K562 (cell line): Measurements from ENCODE around the gene AP1B1. TPM values are rescaled to one million over a fixed set of nuclear protein-coding genes. Genes with fewer than 3 reads are reported as not detected.
A peak's percentile ranks its signal among the peaks of the same experiment; 100 is the strongest.

ENCODE experiments used
- ATAC-seq: fragments of 200-7000 bp; cut with Tn5 transposase; 3 replicates; pipeline ENCODE4 v1.9.1; 2020; ENCODE audit warnings: moderate library complexity
- BruUV-seq: library from RNA; stranded (reverse); fragments of 400-500 nt; replicated peaks from 2 replicates; lab custom pipeline; 2021; lab: Mats Ljungman, UMichigan
- CTCF ChIA-PET: fragments of 300-600 bp; formaldehyde crosslinking; extraction: SDS; loops from one replicate; lab custom pipeline; 2021; ENCODE audit warnings: low intra/inter-chr PET ratio; lab: Yijun Ruan, JAX
- POLR2A ChIA-PET: fragments of 300-600, 350-650 bp; sonication (Branson Sonifier 250); formaldehyde crosslinking; extraction: SDS; loops from one replicate; lab custom pipeline; 2021; ENCODE audit warnings: antibody characterized with exemption, inconsistent platforms; lab: Yijun Ruan, JAX
- DNase-seq, 4 experiments: peaks; one replicate each; pipeline versions ENCODE4 v3.0.0 to v3.0.0-alpha.2; 2011 to 2018; ENCODE audit warnings: low spot score in 3 of 4, mixed read lengths in 3 of 4; ENCODE audit errors: extremely low read depth in 1 of 4
- FAIRE-seq: peaks from 2 replicates; lab custom pipeline; 2011; peaks lifted over from hg19 to GRCh38; lab: Jason Lieb, UNC
- H2AFZ ChIP-seq: 2 replicates; pipeline ENCODE4 v1.6.0; 2011; ENCODE audit warnings: low read depth, low read length, control low read depth, inconsistent platforms
- H3K27ac ChIP-seq: fragments of 200-600 bp; 3 replicates; pipeline ENCODE4 v1.8.0; 2011; ENCODE audit warnings: low read depth, mild to moderate bottlenecking, control low read depth, inconsistent platforms, low read length, moderate library complexity, mixed read lengths; ENCODE audit errors: extremely low read depth
- H3K27me3 ChIP-seq, 2 experiments: fragments of 300-600 bp in 1 of 2; 2 replicates in 1 of 2; 3 replicates in 1 of 2; pipeline versions ENCODE4 v1.6.0 to v1.8.0; 2011; ENCODE audit warnings: inconsistent platforms in 2 of 2, low read length in 2 of 2, mild to moderate bottlenecking in 1 of 2, mixed read lengths in 1 of 2, moderate library complexity in 1 of 2; ENCODE audit not compliant: control insufficient read depth in 2 of 2, insufficient read depth in 2 of 2
- H3K36me3 ChIP-seq: fragments of 300-600 bp; 3 replicates; pipeline ENCODE4 v1.8.0; 2011; ENCODE audit warnings: mild to moderate bottlenecking, low read length, inconsistent platforms; ENCODE audit not compliant: control insufficient read depth, insufficient read depth
- H3K4me1 ChIP-seq, 2 experiments: fragments of 200-600 bp in 1 of 2; replicated peaks in 1 of 2; 2 replicates in 1 of 2; 3 replicates in 1 of 2; pipeline versions ENCODE4 v1.5.1 to v1.8.0; 2011; ENCODE audit warnings: inconsistent platforms in 2 of 2, low read length in 2 of 2, mild to moderate bottlenecking in 1 of 2, mixed read lengths in 1 of 2, moderate library complexity in 1 of 2; ENCODE audit not compliant: control insufficient read depth in 2 of 2, insufficient read depth in 2 of 2
- H3K4me2 ChIP-seq: 2 replicates; pipeline ENCODE4 v1.6.1; 2011; ENCODE audit warnings: low read length, control low read depth, inconsistent platforms, mixed read lengths; ENCODE audit not compliant: insufficient read depth
- H3K4me3 ChIP-seq: fragments of 200-600 bp; sonication (generic), shearing (Covaris generic); 2 replicates; pipeline ENCODE4 v1.5.1; 2016; ENCODE audit warnings: control low read depth, inconsistent platforms
- H3K79me2 ChIP-seq: fragments of 200-600 bp; 3 replicates; pipeline ENCODE4 v1.8.0; 2011; ENCODE audit warnings: low read length, inconsistent platforms; ENCODE audit not compliant: control insufficient read depth, insufficient read depth
- H3K9ac ChIP-seq, 2 experiments: 2 replicates each; pipeline versions ENCODE4 v1.6.0 to v1.6.1; 2011; ENCODE audit warnings: low read depth in 2 of 2, low read length in 2 of 2, control low read depth in 1 of 2, inconsistent platforms in 1 of 2, mild to moderate bottlenecking in 1 of 2, mixed read lengths in 1 of 2; ENCODE audit not compliant: insufficient read depth in 1 of 2
- H3K9me1 ChIP-seq: one replicate; pipeline ENCODE4 v1.6.0; 2011; ENCODE audit warnings: inconsistent platforms, mild to moderate bottlenecking, low read length, moderate library complexity; ENCODE audit not compliant: control insufficient read depth, insufficient read depth
- H3K9me3 ChIP-seq: replicated peaks from 2 replicates; pipeline ENCODE4 v1.5.1; 2011; ENCODE audit warnings: low read depth, low read length, inconsistent platforms; ENCODE audit not compliant: control insufficient read depth, insufficient read depth
- H4K20me1 ChIP-seq: replicated peaks from 2 replicates; pipeline ENCODE4 v1.6.1; 2011; ENCODE audit warnings: low read length, inconsistent platforms, mixed read lengths; ENCODE audit not compliant: control insufficient read depth, insufficient read depth
- ATF3 ChIP-seq, 2 experiments: fragments of 450-650 bp in 1 of 2; sonication (generic) in 1 of 2; formaldehyde crosslinking in 1 of 2; IDR thresholded peaks in 1 of 2; conservative IDR thresholded peaks in 1 of 2; 2 replicates each; pipeline versions ENCODE4 v1.6.1 to v1.8.1; 2016 to 2023; ENCODE audit warnings: mild to moderate bottlenecking in 2 of 2, moderate library complexity in 2 of 2, inconsistent platforms in 1 of 2, missing genetic modification reagents in 1 of 2
- BHLHE40 ChIP-seq: IDR thresholded peaks from 2 replicates; pipeline ENCODE4 v1.6.1; 2011; ENCODE audit warnings: low read length, improper control_type of control experiment
- CEBPG ChIP-seq, 3 experiments: fragments of 200-800 bp in 1 of 3; sonication (Bioruptor generic) in 1 of 3; sonication (generic) in 1 of 3; formaldehyde crosslinking in 1 of 3; IDR thresholded peaks in 2 of 3; conservative IDR thresholded peaks in 1 of 3; 2 replicates each; pipeline versions ENCODE4 v1.6.1 to v1.8.0; 2016 to 2022; ENCODE audit warnings: missing compliant biosample characterization in 2 of 3, missing genetic modification characterization in 2 of 3, mild to moderate bottlenecking in 1 of 3, missing genetic modification reagents in 1 of 3
- ELF2 ChIP-seq: fragments of 250-450 bp; sonication (Bioruptor Pico); IDR thresholded peaks from 2 replicates; pipeline ENCODE4 v1.5.0; 2021; ENCODE audit warnings: mild to moderate bottlenecking
- IRF9 ChIP-seq: fragments of 450-650 bp; IDR thresholded peaks from 2 replicates; pipeline ENCODE4 v1.6.1; 2016; ENCODE audit warnings: missing biosample characterization, missing genetic modification characterization
- L3MBTL2 ChIP-seq: fragments of 450-650 bp; IDR thresholded peaks from 2 replicates; pipeline ENCODE4 v1.6.1; 2016; ENCODE audit warnings: mild to moderate bottlenecking, moderate library complexity
- PTBP1 ChIP-seq: fragments of 200-400 bp; formaldehyde crosslinking; IDR thresholded peaks from 2 replicates; pipeline ENCODE4 v1.6.1; 2017; ENCODE audit warnings: low read depth, low read length
- USF2 ChIP-seq: sonication (generic); formaldehyde crosslinking; IDR thresholded peaks from 2 replicates; pipeline ENCODE4 v1.5.0; 2020; ENCODE audit warnings: missing genetic modification reagents
- ZBTB33 ChIP-seq: sonication (generic); formaldehyde crosslinking; IDR thresholded peaks from 2 replicates; pipeline ENCODE4 v1.8.1; 2023; ENCODE audit warnings: mild to moderate bottlenecking, missing genetic modification reagents
- ZNF785 ChIP-seq: fragments of 250-450 bp; sonication (Bioruptor Pico); IDR thresholded peaks from 2 replicates; pipeline ENCODE4 v1.4.0; 2020; ENCODE audit warnings: mild to moderate bottlenecking
- WGBS: fragments of 100-300 bp; shearing (Covaris generic); methylation state at CpG from one replicate; pipeline ENCODE4 v1.1.6; 2016; ENCODE audit warnings: low coverage, mixed read lengths; ENCODE audit not compliant: insufficient coverage; ENCODE audit errors: missing lambda C conversion rate; 5-methylcytosine and 5-hydroxymethylcytosine counted together
- in situ Hi-C: fragments of 300-500 bp; cut with MboI; formaldehyde crosslinking; loops from 4 replicates; pipeline ENCODE4 v1.15.0; 2018; ENCODE audit warnings: inconsistent platforms, mixed read lengths
- intact Hi-C: fragments of 100-400 bp; cut with micrococcal nuclease; formaldehyde crosslinking; loops from 2 replicates; pipeline ENCODE4 v1.14.2; 2022
- polyA plus RNA-seq, 8 experiments: library from polyadenylated mRNA; depleted of rRNA in 4 of 8; stranded (reverse) in 5 of 8; unstranded in 3 of 8; fragments of >200 nt; fragmentation: Nextera tagmentation in 2 of 8; fragmentation: Illumina TruSeq in 1 of 8; extraction: Ambion mirVana in 2 of 8; extraction: Trizol in 1 of 8; gene quantifications; 2 replicates each; pipeline versions ENCODE4 v1.2.1 to v1.2.3, GENCODE V29; 2011 to 2014; ENCODE audit warnings: inconsistent platforms in 1 of 8, missing spikeins in 1 of 8
- total RNA-seq, 7 experiments: library from RNA; depleted of rRNA in 6 of 7; stranded (reverse); fragments of >200 nt in 6 of 7; fragmentation: Illumina TruSeq in 2 of 7; extraction: Trizol in 2 of 7; gene quantifications; 2 replicates each; pipeline versions ENCODE4 v1.2.1 to v1.2.3, GENCODE V29; 2011 to 2021; ENCODE audit warnings: low replicate concordance in 1 of 7
- TF ChIP-seq, protein P1 (sequence below): sonication (generic); formaldehyde crosslinking; IDR thresholded peaks from 2 replicates; pipeline ENCODE4 v1.4.0; 2020; ENCODE audit warnings: mild to moderate bottlenecking, missing genetic modification reagents
- TF ChIP-seq, protein P2 (sequence below), 3 experiments: IDR thresholded peaks in 2 of 3; conservative IDR thresholded peaks in 1 of 3; 2 replicates each; pipeline ENCODE4 v1.5.1; 2011 to 2012; ENCODE audit warnings: low read length in 3 of 3, mild to moderate bottlenecking in 3 of 3, control low read depth in 2 of 3, improper control_type of control experiment in 1 of 3, inconsistent platforms in 1 of 3, low read depth in 1 of 3, mixed read lengths in 1 of 3, moderate library complexity in 1 of 3; ENCODE audit not compliant: insufficient read depth in 2 of 3

The AP1B1 gene
- total and polyA plus RNA-seq, 9 of the 15 experiments (the other 6 are each of a cell fraction or from before 2014, with no cell fraction given) = 1.2 to 60.9 (median 30.1) TPM

GRCh38 chr22:29313126-29313575, 75.2 kb downstream of the AP1B1 start:
- Histone ChIP-seq H3K9me3 (no peaks in the 10 kb centered on the region), H3K4me1 (peaks cover 14 to 68% of the 10 kb centered on the region in 2 experiments; a peak in 4 of 5 replicates), H3K4me3 (no peak overlapping the region), H3K79me2 (peaks cover 7% of the 10 kb centered on the region; the same call in 1 of the 3 replicates), H2AFZ (no peak overlapping the region), H3K9me1 (no peaks in the 10 kb centered on the region), H3K4me2 (no peak overlapping the region), H3K27ac (no peak overlapping the region), H3K36me3 (peaks cover 9% of the 10 kb centered on the region; the same call in 1 of the 3 replicates), H3K27me3 (no peaks in the 10 kb centered on the region), H3K9ac (no peak overlapping the region), H4K20me1 (no peaks in the 10 kb centered on the region)
- intact Hi-C loops = no loop called here
- ChIA-PET CTCF (no interaction called here), POLR2A (no interaction called here)
- WGBS = 96% methylated on average over 9 of the region's 44 CpGs
- DNase-seq (peak in 2 of 4 experiments; percentile 21 to 48), FAIRE-seq (no peak), ATAC-seq (no peak)
- in situ Hi-C loops = no loop called here
- BruUV-seq = no TSS peak
- TF ChIP-seq, protein P1, sequence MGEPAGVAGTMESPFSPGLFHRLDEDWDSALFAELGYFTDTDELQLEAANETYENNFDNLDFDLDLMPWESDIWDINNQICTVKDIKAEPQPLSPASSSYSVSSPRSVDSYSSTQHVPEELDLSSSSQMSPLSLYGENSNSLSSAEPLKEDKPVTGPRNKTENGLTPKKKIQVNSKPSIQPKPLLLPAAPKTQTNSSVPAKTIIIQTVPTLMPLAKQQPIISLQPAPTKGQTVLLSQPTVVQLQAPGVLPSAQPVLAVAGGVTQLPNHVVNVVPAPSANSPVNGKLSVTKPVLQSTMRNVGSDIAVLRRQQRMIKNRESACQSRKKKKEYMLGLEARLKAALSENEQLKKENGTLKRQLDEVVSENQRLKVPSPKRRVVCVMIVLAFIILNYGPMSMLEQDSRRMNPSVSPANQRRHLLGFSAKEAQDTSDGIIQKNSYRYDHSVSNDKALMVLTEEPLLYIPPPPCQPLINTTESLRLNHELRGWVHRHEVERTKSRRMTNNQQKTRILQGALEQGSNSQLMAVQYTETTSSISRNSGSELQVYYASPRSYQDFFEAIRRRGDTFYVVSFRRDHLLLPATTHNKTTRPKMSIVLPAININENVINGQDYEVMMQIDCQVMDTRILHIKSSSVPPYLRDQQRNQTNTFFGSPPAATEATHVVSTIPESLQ (CRISPR knock-in tag) = no peak
- TF ChIP-seq ELF2 (CRISPR knock-in tag) = no peak
- TF ChIP-seq BHLHE40 = no peak
- TF ChIP-seq L3MBTL2 = no peak
- TF ChIP-seq ZNF785 (CRISPR knock-in tag) = no peak
- TF ChIP-seq, protein P2, sequence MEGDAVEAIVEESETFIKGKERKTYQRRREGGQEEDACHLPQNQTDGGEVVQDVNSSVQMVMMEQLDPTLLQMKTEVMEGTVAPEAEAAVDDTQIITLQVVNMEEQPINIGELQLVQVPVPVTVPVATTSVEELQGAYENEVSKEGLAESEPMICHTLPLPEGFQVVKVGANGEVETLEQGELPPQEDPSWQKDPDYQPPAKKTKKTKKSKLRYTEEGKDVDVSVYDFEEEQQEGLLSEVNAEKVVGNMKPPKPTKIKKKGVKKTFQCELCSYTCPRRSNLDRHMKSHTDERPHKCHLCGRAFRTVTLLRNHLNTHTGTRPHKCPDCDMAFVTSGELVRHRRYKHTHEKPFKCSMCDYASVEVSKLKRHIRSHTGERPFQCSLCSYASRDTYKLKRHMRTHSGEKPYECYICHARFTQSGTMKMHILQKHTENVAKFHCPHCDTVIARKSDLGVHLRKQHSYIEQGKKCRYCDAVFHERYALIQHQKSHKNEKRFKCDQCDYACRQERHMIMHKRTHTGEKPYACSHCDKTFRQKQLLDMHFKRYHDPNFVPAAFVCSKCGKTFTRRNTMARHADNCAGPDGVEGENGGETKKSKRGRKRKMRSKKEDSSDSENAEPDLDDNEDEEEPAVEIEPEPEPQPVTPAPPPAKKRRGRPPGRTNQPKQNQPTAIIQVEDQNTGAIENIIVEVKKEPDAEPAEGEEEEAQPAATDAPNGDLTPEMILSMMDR (IDR thresholded peaks at IDR 0.05 in 2 of 3, conservative IDR thresholded peaks at IDR 0.05 in 1 of 3; ENCODE audit: insufficient read depth in 2 of 3, low read depth in 1 of 3, low read length in 3 of 3) = peak; percentile 24 to 53 (median 51); a peak in 4 of 6 replicates
- TF ChIP-seq ATF3 (IDR thresholded peaks at IDR 0.05) = peak; percentile 66; the same call in 1 of the 2 replicates
- no peak for TF ChIP-seq ATF3 (CRISPR knock-in tag; conservative IDR thresholded peaks at IDR 0.05)
- no peak for TF ChIP-seq CEBPG (CRISPR knock-in tag; IDR thresholded peaks at IDR 0.05)
- no peak for TF ChIP-seq CEBPG (tag; conservative IDR thresholded peaks at IDR 0.05 in 1 of 2, IDR thresholded peaks at IDR 0.05 in 1 of 2)
- peak; percentile 100 for TF ChIP-seq ZBTB33 (CRISPR knock-in tag)
- peak; percentile 47 for TF ChIP-seq USF2 (CRISPR knock-in tag)
- TF ChIP-seq IRF9 = no peak
- TF ChIP-seq PTBP1 = no peak
